ENCODE results near the gene COLGALT1.

Gene COLGALT1

GRCh38 chr19:17539238-17540117 lies 16.0 kb upstream of the COLGALT1 start:
- TF ChIP-seq, protein P1, sequence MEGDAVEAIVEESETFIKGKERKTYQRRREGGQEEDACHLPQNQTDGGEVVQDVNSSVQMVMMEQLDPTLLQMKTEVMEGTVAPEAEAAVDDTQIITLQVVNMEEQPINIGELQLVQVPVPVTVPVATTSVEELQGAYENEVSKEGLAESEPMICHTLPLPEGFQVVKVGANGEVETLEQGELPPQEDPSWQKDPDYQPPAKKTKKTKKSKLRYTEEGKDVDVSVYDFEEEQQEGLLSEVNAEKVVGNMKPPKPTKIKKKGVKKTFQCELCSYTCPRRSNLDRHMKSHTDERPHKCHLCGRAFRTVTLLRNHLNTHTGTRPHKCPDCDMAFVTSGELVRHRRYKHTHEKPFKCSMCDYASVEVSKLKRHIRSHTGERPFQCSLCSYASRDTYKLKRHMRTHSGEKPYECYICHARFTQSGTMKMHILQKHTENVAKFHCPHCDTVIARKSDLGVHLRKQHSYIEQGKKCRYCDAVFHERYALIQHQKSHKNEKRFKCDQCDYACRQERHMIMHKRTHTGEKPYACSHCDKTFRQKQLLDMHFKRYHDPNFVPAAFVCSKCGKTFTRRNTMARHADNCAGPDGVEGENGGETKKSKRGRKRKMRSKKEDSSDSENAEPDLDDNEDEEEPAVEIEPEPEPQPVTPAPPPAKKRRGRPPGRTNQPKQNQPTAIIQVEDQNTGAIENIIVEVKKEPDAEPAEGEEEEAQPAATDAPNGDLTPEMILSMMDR (IDR thresholded peaks at IDR 0.05; ENCODE audit: control extremely low read depth, extremely low read depth, low read depth, missing control alignments), result peak; percentile 18
- peak; percentile 95 for DNase-seq (ENCODE audit: extremely low spot score)
- ChIA-PET POLR2A (no interaction called here), CTCF (interaction anchor here (0.8 to 1.1 kb wide), 3 partner anchors 10 to 13 kb away, joined by 3 to 4 read pairs (median 3); no protein-coding TSS in a partner anchor)

DNA sequence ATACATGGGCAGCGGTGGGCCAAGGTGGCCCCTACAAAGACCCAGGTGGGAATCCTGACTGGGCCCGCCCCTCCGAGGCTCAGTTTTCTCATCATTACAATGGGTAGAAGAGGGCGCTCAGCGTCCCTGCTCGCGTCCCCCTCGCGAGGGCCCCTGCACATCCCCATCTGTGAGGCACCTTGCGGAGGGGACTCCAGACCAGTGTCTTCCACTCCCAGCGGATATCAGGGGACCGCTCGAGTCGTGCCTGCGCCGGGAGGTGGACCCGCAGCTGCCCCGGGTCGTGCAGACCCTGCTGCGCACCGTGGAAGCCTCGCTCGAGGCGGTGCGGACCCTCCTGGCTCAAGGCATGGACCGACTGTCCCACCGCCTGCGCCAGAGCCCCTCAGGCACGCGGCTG lies 15.3 kb upstream of the COLGALT1 start:
- TF ChIP-seq, protein P1 (IDR thresholded peaks at IDR 0.05; ENCODE audit: control extremely low read depth, extremely low read depth, low read depth, missing control alignments), result no peak
- POLR2A ChIA-PET, result no interaction called here
- CTCF ChIA-PET, result interaction anchor here (0.8 to 1.1 kb wide), 3 partner anchors 10 to 14 kb away, joined by 3 to 4 read pairs (median 3); no protein-coding TSS in a partner anchor

GRCh38 chr19:17541184-17541759 lies 14.2 kb upstream of the COLGALT1 start:
- ChIA-PET POLR2A (no interaction called here), CTCF (no interaction called here)
- TF ChIP-seq, protein P1 (IDR thresholded peaks at IDR 0.05; ENCODE audit: control extremely low read depth, extremely low read depth, low read depth, missing control alignments), result no peak
- DNase-seq (ENCODE audit: extremely low spot score), result no peak

More for the DNA sequence above, 15.3 kb upstream of the COLGALT1 start:
- no peak for DNase-seq (ENCODE audit: extremely low spot score)

DNA sequence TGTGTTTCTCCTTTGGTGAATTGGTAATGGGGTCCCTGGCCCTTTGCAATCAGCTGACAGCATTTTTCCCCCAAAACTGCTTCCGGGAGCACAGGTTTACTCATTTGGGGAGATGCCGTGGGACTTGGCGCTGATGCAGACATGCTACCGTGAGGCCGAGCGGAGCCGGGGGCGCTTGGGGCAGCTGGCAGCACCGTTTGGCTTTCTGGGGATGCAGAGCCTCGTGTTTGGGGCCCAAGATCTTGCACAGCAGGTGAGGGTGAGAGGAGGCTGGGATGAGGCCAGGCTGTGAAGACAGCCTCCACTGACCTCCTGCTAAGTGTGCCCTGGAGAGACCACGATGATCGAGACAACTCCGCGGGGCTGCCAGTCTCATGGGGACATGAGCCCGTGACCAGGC lies 13.4 kb upstream of the COLGALT1 start:
- ChIA-PET POLR2A (no interaction called here), CTCF (no interaction called here)
- no peak for DNase-seq (ENCODE audit: extremely low spot score)
- TF ChIP-seq, protein P1 (IDR thresholded peaks at IDR 0.05; ENCODE audit: control extremely low read depth, extremely low read depth, low read depth, missing control alignments), result no peak

GRCh38 chr19:17542793-17543582 lies 12.5 kb upstream of the COLGALT1 start:
- ChIA-PET CTCF (interaction anchor here (2.6 kb wide), 1 partner anchor 13 kb away, joined by 6 read pairs; no protein-coding TSS in a partner anchor), POLR2A (no interaction called here)
- DNase-seq (ENCODE audit: extremely low spot score), result no peak
- TF ChIP-seq, protein P1 (IDR thresholded peaks at IDR 0.05; ENCODE audit: control extremely low read depth, extremely low read depth, low read depth, missing control alignments), result no peak

DNA sequence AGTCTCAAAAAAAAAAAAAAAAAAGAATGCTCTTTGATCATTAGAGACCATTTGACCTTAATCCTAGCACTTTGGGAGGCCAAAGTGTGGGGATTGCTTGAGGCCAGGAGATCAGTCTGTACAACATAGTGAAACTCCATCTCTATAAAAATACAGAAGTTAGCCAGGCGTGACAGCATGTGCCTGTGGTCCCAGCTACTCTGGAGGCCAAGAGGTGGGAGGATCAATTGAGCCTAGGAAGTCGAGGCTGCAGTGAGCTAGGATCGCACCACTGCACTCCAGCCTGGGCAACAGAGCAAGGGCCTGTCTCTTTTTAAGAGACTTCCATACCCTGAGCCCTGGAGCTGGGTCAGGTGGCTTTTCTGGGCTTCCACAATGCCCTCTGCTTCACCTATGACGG lies 11.5 kb upstream of the COLGALT1 start:
- ChIA-PET CTCF (interaction anchor here (1.4 to 2.6 kb wide), 2 partner anchors 14 to 48 kb away, joined by 6 read pairs; no protein-coding TSS in a partner anchor), POLR2A (interaction anchor here (0.6 kb wide), 1 partner anchor 10 kb away, joined by 3 read pairs; no protein-coding TSS in a partner anchor)
- TF ChIP-seq, protein P1 (IDR thresholded peaks at IDR 0.05; ENCODE audit: control extremely low read depth, extremely low read depth, low read depth, missing control alignments), result no peak
- DNase-seq (ENCODE audit: extremely low spot score), result no peak
